AG04449 (cell line): ENCODE results near the gene TAS1R1.

Source experiments
- CTCF ChIA-PET: fragments of 350-600 bp; formaldehyde crosslinking; extraction: SDS; loops from one replicate; lab custom pipeline; 2021; ENCODE audit warnings: antibody characterized with exemption; lab: Yijun Ruan, JAX
- POLR2A ChIA-PET: fragments of 400-600, 350-600 bp; formaldehyde crosslinking; extraction: SDS; loops from one replicate; lab custom pipeline; 2020; ENCODE audit warnings: antibody characterized with exemption, inconsistent platforms; lab: Yijun Ruan, JAX
- DNase-seq: peaks from one replicate; pipeline ENCODE4 v3.0.0-alpha.2; 2010; ENCODE audit warnings: low read depth, low spot score
- H3K4me3 ChIP-seq: 2 replicates; pipeline ENCODE4 v1.5.1; 2011; ENCODE audit warnings: low read depth, mild to moderate bottlenecking, control low read depth, low read length
- TF ChIP-seq, protein P1 (sequence below): IDR thresholded peaks from one replicate; pipeline ENCODE4 v1.5.1; 2011; ENCODE audit warnings: mild to moderate bottlenecking, moderate library complexity, low read length, control low read depth, inconsistent platforms; ENCODE audit not compliant: insufficient read depth; ENCODE audit errors: missing control alignments

The TAS1R1 gene

DNA sequence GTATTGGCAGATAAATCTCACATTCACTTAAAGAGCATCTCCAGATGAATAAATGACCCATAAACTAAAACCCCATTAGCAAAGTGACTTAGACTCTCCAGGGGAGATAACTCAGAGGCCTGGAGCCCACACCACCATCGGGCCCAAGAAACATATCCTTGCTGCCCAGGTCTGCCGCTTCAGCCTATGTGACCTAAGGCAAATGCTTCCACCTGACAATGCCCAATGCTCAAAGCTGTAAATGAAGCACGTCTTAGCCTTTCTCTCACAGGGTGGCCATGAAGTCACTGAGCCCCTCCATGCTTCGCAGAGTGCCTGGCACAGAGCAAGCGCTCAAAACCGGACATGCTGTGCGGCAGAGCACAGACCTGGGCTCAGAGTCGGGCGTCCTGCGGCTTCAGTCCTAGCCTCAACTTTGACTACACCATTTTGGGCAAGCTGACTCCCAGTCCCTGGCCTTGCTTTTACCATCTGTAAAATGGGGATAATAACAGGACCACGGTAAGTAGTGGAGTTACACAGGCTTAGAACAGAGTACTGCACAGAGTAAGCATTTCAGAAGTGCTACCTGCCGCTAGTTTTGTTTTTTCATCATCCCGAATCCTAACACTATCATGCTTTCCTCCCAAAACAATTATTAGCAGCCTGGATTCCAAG, 24.5 kb upstream of the TAS1R1 start:
- no peak overlapping the region for H3K4me3 ChIP-seq
- ChIA-PET CTCF (no interaction called here), POLR2A (no interaction called here)
- no peak for DNase-seq
- TF ChIP-seq, protein P1, sequence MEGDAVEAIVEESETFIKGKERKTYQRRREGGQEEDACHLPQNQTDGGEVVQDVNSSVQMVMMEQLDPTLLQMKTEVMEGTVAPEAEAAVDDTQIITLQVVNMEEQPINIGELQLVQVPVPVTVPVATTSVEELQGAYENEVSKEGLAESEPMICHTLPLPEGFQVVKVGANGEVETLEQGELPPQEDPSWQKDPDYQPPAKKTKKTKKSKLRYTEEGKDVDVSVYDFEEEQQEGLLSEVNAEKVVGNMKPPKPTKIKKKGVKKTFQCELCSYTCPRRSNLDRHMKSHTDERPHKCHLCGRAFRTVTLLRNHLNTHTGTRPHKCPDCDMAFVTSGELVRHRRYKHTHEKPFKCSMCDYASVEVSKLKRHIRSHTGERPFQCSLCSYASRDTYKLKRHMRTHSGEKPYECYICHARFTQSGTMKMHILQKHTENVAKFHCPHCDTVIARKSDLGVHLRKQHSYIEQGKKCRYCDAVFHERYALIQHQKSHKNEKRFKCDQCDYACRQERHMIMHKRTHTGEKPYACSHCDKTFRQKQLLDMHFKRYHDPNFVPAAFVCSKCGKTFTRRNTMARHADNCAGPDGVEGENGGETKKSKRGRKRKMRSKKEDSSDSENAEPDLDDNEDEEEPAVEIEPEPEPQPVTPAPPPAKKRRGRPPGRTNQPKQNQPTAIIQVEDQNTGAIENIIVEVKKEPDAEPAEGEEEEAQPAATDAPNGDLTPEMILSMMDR: no peak

DNA sequence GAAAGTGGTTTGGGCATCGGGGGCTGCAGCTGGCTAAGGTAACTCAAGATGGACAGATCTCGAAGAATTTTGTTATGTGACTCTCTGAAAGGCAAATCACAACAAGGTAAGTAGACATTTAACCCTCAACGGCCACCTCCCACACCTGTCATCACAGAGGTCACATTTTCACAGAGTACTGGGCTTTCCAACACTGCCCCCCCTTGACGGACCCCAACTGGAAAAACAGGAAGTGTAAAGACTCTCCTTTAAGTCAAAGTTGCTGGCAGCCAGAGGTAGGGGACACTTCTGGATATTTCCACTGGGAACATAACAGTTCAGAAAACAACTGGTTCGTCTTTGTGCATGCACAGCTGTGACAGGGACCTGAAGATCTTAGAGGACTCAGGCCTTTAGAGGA, 23.1 kb upstream of the TAS1R1 start:
- H3K4me3 ChIP-seq: no peak overlapping the region
- no peak for DNase-seq
- ChIA-PET POLR2A (no interaction called here), CTCF (interaction anchor here (1.2 to 13.4 kb wide), 2 partner anchors 10 to 22 kb away, joined by 3 to 114 read pairs; partner anchors contain the start of genes NOL9 and TAS1R1)
- TF ChIP-seq, protein P1: no peak

DNA sequence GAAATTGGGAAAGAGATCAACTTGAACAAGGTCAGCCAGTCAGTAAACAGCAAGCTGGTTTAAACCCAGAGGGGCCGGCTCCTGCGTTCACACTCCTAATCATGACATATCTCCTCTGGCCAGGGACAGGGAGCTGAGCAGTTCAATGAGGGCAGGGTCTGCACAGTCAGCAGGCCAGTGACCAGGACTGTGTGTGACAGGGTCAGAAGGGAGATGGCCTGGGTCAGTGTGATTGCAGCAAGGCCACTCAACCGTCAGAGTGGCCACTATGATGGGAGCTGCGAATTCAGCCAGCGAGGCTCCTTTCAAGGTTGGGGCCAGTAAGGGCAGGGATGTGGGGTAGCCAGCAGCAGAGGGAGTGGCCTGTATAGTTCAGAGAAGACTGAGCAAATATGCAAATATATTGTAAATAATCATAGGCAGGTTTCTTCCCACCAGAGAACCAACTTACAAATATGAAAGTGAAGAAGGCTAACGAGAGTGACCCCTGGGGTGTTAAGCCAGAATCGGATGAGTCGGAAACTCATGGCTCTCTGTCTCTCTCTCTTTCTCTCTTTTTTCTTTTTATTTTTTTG, 20.8 kb upstream of the TAS1R1 start:
- POLR2A ChIA-PET: no interaction called here
- no peak overlapping the region for H3K4me3 ChIP-seq
- CTCF ChIA-PET: interaction anchor here (1.1 to 13.4 kb wide), 6 partner anchors 10 to 48 kb away, joined by 3 to 114 read pairs (median 3); partner anchors contain the start of genes NOL9 and TAS1R1
- DNase-seq: no peak
- TF ChIP-seq, protein P1: no peak

DNA sequence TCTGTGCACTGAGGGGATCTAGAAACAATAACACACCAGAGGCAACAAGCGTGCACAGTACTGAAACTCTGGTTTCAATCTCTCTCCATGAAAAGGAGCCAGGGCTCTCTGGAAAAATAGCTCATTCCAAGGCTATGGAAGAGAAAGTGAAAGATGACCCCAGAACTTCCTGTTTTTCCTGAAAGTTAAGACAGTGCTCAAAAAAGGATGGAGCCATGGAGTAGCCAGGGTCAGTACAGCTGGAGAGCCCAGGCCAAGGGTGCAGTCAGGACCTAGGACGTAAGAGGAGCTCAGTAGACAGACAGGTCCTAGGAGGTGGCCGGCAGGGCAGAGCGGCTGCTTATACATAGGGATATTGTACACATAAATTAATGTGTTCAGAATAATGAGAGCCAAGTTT, 19.9 kb upstream of the TAS1R1 start:
- ChIA-PET POLR2A (no interaction called here), CTCF (interaction anchor here (0.8 to 13.4 kb wide), 6 partner anchors 11 to 97 kb away, joined by 3 to 114 read pairs (median 3); partner anchors contain the start of genes NOL9 and TAS1R1)
- TF ChIP-seq, protein P1: no peak
- no peak for DNase-seq
- H3K4me3 ChIP-seq: no peak overlapping the region

DNA sequence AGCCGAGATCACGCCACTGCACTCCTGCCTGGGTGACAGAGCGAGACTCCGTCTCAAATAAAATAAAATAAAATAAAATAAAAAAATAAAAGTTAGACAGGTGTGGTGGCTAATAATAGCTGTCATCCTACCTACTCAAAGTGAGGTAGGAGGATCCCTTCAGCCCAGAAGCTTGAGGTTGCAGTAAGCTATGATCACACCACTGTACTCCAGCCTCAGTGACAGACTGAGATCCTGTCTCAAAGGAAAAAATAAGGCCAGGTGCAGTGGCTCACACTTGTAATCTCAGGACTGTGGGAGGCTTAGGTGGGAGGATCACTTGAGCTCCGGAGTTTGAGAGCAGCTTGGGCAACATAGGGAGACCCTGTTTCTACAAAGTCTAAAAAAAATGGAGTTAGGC, 18.8 kb upstream of the TAS1R1 start:
- no peak overlapping the region for H3K4me3 ChIP-seq
- no peak for DNase-seq
- ChIA-PET POLR2A (interaction anchor here (0.6 kb wide), 1 partner anchor 43 kb away, joined by 4 read pairs; no protein-coding TSS in a partner anchor), CTCF (interaction anchor here (1.2 to 13.4 kb wide), 5 partner anchors 12 to 110 kb away, joined by 3 to 114 read pairs (median 28); partner anchors contain the start of genes NOL9, PLEKHG5 and TAS1R1)
- TF ChIP-seq, protein P1: no peak

DNA sequence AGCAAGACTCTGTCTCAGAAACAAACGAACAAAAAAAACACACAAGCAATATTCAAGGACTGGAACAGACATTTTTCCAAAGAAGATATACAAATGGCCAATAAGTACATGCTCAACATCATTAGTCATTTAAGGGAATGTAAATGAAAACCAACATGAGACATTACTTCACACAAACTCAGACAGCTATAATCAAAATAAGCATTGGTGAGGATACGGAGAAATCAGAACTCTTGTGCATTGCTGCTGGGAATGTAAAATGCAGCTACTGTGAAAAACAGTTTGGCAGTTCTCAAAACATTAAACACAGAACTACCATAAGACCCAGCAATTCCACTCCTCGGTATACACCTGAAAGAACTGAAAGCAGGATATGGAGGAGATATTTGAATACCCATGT, 16.2 kb upstream of the TAS1R1 start:
- TF ChIP-seq, protein P1: no peak
- POLR2A ChIA-PET: no interaction called here
- peak; percentile 67 for DNase-seq
- no peak overlapping the region for H3K4me3 ChIP-seq
- CTCF ChIA-PET: interaction anchor here (1.0 to 13.4 kb wide), 7 partner anchors 14 to 109 kb away, joined by 3 to 114 read pairs (median 5); partner anchors contain the start of genes NOL9, PLEKHG5 and TAS1R1
